HuH-7.5 (cell line): ENCODE data around the gene LNX2.

Experiments
- DNase-seq: peaks from one replicate; pipeline ENCODE4 v3.0.0; 2011; ENCODE audit warnings: low spot score

LNX2 gene

DNA sequence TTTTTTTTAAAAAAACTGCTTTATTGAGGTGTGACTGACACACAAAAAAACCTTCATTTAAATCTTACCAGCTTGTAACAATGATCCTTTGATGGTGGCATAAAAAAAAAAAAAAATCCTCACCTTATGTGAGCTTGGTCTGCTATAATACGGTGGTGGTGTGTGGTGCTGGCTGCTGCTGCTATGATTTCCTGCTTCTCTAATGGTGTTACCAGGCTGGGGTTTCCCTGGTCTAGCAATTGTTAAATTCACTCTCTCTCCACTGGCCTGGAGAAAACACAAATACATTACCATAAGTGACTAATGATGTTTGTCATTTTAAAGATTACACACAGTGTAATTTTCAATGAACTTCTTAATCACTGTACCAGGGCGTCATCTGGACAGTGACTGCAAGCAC is 60.6 kb downstream of the LNX2 start:
- DNase-seq = no peak

DNA sequence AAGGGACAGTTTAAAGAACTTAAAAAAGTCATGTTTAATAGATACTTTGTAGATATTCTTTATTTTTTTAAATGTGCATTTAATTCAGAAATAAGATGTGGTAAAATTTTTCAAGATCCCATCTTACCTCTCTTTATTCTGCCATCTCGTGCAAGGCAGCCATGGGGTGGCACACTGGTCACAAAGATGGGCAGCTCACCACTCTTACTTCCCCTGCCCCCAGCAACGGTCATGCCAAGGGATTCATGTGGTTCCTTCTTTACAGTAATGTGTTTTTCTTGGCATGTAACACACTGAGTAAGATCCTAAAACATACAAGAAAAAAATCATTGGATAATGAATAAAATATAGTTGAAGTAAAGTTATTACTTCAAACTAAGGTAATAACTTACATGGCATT is 64.2 kb downstream of the LNX2 start:
- DNase-seq = no peak

DNA sequence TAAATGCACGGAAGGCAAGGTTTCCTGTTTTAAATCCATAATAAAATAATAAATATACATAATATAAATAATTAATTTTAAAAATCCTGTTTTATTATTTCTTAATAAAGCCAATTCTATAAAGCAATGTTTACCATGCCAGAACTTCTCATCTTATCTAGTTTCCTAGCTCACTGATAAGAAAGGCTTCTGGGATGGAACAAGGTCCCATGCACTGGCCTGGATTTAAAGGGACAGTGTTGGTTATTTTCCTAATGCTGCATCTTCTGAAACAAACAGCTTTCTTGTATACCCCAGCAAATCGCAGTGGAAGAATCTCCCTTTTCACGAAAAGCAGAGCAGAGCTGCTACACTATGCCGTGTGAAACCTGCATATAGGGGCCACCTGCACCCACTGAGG is 68.8 kb downstream of the LNX2 start:
- DNase-seq = no peak

DNA sequence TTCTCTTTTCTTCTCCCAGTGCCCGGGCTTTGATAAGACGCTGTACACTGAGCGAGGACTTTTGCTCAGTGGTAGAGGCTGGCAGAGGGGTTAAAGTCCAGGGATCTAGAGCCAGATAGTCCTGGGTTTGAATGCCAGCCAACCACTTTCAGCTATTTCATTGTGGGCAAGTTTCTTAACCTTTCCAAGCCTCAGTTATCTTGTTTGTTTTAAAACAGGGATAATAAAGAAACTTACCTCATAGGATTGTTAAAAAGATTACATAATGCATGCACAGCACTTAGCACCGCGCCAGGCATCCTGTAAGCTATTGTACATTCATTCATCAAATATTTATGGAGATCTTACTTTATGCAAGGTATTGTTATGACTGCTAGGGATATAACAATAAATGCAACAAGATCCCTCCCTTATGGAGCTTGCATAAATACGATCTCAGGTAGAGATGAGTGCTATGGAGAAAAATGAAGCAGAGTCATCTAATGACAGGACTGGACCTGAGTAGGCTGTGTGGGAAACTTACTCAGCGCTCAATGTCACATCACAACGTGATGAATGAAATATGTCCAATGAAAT is 70.8 kb downstream of the LNX2 start:
- DNase-seq = no peak

DNA sequence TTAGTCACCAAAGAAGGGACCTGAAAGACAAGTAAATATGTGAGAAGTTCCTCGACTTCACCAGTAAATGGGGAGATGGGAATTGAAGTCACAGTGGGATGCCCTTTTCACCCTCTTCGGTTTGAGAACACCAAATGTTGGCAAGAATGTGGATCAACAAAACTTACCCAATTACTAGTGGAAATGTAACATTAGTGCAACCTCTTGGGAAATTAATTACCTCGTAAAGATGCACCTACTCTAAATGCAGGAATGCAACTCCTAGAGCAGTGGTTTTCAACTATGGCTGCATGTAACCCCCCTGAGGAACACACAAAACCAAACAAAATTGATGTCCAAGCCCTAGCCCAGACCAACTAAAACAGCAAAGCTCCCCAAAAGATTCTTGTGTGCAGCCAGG is 78.1 kb downstream of the LNX2 start:
- no peak for DNase-seq

DNA sequence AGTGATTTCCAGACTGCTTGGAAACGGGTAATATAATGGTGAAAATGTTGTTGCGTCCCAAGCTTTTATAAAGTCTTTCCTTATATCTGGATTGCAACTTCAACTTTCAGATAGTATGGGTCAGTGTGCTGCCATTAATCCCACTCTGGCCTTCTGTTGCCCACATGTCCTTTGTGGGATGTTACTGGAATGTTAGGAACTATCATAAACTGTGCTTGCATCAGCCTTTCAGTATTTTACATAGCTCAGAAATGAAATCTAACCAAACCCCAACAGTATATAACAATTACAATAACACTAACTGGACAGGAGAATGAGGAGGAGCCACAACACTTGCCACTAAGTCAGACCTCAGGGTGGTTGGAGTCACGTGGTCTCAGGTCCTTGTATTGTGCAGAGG is 78.9 kb downstream of the LNX2 start:
- DNase-seq = no peak

DNA sequence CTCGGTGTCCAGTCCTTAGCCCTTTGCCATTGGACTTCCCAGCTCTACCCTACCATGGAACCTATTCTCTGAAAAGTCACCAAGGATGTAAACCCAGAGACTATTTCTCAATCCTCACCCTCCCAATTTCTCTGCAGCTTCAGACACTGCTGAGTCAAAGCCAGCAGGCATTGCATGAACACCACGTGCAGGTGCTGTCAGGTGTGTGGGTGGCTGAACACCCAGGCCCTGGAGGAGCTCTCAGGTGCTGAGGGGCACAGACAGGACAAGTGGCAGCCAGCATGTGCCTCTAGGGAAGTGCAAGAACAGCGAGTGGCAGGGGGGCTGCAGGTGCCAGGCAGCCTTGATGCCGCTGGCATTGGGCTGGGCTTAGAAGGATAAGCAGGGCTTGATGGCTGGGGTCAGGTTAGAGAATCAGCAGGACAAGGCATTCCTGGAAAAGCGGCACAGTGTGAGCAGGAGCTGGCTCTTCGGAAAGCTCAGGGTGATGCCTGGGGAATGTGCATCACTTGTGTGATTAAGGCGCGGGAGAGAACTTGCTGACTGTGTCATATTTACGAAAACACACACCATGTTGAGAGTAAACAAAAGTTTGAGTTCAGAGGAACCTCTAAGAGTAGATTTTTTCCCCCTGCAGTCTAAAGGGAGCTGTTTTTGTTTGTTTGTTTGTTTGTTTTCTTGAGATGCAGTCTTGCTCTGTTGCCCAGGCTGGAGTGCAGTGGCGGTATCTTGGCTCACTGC is 83.8 kb downstream of the LNX2 start:
- DNase-seq = no peak

DNA sequence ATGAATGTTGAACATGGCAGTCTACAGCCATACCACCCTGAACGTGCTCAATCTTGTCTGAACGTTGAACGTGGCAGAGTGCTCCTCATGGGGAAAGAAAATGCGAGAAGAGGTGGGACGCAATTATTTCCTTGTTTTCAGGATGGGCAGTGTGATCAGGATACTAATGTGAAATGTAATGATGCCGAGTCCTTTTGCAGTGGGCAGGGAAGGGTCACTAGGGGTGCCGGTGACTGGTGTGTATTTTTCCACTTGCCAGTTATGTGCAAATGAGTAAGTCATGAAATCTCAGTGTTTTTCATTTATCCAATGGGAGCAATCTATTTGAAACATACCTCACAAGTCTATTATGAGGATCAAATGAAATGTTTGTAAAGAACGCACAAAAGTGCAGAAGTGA is 84.8 kb downstream of the LNX2 start:
- DNase-seq = no peak

DNA sequence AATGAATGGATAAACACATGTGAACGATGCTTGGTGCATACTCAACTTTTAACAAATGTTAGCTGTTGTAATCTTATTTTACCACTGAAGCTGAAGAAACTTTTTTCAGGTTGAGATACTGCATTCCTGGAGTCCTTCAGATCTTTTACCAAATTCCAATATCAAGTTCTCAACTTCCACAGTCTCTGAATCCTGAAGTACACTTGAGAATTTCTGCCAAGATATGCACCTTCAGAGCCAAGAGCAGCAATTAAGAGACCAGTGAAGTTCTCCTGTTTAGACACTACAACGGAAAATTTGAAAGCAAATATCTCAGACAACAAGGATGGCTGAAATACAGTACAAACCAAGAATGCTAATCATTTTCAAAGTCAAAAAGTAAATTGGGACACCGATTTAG is 85.3 kb downstream of the LNX2 start:
- DNase-seq = no peak

DNA sequence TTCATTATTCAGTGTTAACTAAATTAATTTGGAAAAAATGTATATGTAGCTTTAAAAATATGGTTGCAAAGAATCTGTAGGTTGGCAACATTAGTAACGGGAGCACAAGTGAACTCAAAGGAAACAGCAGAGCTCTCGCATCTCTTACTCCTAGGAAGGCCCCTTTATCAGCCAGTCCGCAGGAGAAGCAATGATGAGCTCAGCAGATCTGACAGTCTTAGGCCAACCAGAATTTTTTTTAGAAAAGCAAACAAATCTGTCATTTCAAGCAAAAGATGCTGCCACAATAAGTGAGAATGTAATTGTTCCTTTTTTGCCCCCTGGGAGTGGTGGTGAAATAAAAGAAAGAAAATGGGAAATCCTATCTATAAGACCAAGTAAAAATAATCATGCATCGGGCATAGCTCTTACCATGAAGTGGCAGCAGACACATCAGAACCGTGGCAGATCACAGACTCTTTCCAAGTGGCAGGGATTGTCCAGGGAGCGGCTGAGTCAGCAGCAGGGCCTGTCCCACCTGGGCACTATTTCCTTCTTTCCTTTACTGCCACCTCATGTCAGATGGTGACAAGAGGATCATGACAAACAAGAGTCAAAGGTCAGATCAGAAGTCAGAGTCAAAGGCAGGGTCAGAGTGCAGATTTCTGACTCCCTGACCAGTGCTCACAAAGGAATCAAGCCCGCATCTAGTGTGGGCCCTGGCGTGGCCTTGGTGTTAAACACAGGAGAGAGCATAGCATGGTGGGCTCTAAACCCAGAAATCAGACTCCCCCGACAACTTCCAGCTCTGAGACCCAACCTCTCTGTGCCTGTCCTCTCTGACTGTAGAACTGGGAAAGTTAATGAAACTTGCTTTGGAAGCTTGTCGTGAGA is 86.0 kb downstream of the LNX2 start:
- no peak for DNase-seq

DNA sequence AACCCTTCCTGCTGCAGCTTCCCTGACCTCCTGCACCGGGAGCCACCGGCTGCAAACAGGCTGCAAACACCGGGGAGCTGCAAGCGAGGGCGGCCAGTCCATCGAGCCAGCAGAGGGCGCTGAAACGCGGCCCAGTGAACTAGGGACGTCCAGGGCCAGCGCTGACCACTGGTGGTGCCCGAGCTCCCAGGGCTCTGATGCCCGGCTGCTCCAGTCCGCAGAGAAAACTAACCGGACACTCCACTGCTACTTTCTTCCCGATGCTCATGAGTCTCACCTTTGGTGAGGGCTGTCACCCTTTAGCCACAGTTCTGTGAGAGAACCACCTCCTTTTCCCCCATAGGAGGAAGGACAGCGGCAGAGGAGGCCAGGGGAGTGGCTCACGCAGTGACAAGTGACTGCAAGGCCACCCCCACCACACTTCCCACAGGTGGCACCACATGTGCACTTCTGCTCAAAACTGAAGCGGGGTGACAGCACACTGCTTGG is 87.1 kb downstream of the LNX2 start:
- DNase-seq = peak; percentile 54

DNA sequence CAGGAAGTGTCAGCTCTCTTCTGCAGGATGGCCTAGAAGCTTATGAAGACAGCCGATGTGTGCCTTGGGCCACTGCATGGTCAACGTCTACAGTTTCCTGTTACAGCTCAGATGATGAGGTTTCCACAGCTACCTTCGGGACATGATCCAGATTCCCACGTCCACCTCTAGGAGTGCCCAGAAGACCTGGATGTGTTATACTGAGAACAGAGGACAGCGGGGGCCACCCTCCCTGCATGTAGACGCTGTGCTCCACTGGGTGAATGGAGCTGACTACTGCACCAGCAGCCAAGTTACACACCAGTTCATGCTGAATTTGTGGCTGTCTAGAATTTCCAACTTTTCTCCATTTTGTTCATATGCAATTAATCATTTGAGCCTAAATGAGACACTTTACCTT is 91.4 kb downstream of the LNX2 start:
- no peak for DNase-seq

DNA sequence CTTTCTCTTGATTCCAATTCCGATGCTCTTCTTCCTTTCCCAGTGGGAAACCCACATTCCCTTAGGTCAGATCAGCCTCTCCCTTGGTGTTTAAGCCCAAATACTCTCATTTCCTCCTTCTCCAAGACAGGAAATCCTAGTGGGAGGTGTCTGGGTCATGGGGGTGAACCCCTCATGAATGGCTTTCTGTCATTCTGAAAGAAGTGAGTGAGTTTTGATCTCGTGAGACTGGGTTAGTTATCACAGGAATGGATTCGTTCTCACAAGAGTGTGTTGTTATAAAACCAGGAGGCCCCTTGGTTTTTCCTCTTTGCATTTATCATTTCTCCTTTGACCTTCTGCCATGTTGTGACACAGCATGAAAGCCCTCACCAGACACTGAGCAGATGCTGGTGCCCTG is 93.8 kb downstream of the LNX2 start:
- DNase-seq = no peak

DNA sequence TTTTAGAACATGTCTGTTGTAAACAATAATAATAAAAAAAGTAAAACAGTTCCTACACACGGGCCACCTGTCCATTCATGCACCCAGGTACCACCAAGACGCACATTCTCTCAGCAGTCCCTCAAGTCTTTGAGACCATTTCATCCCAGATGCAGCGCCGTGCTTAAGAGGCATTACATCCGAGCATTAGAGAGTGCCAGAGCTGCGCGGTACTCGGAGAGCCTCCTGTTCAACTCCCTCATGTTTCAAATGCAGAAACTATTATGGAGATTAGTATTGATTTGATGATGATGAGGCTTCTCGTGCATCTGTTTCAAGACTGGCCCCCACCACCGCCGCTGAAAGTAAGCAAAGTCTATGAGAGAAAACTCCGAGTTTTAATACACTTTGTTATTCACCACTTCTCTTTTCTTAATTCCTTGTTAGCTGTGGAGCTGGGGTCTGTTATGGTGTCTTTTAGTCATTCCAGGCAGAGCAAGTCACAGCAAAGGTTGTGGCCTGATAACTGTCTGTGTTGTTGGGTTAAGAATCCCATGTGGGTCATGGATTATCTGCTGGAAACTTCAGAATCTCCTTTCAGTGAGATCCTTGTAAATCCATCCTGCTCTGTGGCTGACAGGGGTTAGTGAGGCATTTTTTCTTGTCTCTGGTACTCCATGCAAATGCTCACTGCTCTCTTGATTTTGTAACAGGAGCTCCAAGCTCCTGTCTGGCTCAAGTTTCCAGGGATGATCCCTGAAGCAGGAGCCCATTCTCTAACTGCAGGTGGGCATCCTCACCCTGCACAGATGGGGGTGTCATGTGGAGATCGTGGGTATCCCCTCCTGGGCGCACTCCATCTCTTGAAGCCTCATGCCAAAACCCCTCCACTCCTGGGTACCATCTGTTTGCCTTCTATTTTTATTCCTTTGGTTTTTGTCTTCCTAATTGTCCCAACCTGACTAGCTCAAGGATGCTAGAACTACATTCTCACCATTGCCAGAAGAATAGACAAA is 95.1 kb downstream of the LNX2 start:
- no peak for DNase-seq

DNA sequence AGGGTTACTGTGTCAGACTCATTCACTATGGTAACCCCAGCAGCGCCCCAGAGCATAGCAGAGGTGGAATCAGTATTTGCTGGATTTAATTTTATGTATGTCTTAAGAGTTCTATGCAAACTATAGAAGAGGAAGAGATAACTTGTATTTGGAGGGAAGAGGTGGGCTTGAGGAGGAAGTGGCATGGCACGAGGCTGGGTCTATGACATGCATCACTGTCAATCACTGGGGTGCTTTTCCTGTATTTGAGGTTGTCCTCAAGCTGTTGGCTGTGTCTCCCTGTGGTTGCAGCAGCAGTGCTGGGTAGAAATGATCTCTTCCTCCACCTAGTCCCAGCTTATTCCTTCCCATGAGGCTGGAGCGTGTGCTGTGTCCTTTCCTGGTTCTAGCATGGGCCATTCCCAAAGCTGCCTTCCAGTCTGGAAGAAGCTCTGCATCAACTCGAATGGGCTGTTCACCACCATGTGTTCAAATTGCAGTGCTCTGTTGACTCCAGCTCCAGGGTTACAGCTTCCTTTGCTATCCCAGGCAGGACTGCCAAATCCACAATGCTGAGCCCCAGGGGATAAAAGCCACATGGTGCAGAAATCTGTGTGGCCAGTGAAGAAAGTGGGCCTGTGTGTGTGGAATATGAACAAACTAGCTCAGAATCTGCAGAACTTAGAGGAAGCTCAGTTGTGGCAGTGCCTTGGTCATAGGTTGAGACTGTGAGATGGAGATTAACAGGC is 96.8 kb downstream of the LNX2 start:
- DNase-seq = no peak

DNA sequence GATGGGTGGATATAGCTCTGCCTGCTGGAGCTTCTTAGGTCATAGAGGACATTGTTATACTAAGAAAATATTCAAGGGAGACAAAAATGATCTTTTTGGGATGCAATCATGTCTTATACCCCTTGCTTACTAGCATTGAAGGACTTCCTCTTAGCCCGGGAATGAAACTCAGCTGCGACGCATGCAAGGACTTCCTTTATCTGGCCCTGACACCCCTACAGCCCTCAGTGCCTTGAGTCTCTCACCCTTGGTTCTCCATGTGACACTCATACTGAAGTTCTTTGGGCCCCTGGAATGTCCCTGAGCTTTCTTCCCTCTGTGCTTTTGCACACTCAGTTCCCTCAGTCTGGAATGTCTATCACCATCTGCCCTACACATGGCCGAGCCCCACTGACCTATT is 97.5 kb downstream of the LNX2 start:
- no peak for DNase-seq

DNA sequence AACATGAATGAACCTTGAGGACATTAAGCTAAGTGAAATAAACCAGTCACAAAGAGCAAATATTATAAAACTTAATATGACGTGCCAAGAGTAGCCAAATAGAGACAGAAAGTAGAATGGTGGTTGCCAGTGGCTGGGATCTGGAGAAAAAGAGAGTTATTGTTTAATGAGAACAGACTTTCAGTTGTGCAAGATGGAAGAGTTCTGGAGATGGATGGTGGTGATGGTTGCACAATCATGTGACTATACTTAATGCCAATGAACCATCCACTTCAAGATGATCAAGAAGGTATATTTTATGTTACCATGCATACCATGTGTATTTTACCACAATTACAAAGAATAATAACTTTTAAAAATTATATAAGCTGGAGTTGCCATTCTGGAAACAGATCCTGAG is 104.2 kb downstream of the LNX2 start:
- DNase-seq = no peak

DNA sequence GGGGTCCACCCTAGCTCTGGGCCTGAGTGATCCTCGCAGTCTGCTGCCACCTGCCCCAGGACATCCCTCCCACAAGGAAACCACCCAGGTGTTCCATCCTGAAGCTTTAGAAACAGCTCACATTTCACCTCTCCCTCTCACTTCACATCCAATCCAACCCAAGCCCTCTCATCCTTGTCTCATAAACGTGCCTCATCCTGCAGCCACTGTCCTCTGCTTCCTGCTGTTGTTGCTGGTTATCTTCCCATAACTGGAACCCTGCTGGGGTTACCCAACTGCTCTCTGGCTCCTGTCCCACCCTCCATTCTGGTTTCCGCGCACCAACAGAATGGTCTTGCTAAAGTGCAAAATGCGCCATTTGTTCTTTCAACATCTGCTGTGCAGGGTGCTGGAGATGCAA is 110.2 kb downstream of the LNX2 start:
- DNase-seq = no peak

DNA sequence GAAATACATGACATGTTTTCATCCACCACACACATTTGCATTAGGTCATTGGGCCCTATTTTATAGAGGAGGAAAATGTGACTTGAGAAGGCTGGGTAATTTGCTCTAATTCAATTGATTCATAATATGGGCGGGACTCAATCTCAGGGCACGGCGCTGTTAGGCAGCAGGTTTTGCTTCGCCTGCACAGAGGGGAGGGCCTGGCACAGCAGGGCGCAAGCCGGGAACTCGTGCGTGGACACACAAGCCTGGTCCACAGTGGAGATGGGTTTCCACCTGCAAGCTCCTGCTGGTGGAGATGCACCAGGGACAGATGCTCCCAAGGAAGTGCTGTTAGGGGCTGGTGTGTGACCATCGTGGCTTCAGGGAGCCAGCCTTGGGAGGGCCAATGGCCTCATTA is 111.5 kb downstream of the LNX2 start:
- DNase-seq = no peak

DNA sequence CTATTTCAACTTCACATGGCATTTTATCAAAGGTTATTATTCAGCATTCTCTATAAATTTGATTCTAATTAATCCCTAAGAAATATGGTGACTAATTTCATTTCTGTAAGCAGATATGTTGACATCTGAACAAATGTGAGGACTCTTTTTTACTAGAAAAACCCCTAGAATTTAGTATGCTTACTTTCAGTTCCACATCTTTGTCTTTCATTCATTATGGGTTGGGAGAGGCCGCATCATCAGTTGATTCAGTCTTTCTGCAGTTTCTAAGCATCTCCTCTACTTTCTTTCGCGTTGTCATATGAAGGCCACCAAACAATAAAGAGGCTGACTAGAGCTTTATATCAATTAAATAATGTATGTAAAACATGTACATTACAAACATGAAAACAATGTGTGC is 114.5 kb downstream of the LNX2 start:
- DNase-seq = no peak

DNA sequence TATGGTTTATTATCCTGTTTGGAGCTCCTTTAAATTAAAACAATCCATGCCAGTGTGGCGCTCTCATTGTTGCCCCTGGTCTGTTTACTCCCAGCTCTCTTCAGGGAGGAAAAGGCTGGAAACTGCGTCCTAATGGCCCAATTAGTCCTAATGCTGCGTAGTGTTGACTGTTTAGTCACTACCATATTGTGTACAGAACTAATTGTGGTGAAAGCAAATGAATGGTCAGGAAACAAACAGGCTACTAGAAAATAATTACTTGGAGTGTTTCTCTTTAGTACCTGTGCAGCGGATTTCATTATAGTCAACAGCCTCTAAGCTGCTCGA is 115.5 kb downstream of the LNX2 start:
- DNase-seq = no peak
